SK-N-SH (cell line): Measurements from ENCODE around the gene CD53.

Experiments
- ELF1 ChIP-seq: IDR thresholded peaks from 2 replicates; pipeline ENCODE4 v1.4.0; 2012
- GATA2 ChIP-seq: sonication (generic); formaldehyde crosslinking; IDR thresholded peaks from 2 replicates; pipeline ENCODE4 v1.5.0; 2020; ENCODE audit warnings: mild to moderate bottlenecking, missing genetic modification reagents
- JUND ChIP-seq: IDR thresholded peaks from 2 replicates; pipeline ENCODE4 v1.4.0; 2012
- MEF2A ChIP-seq: IDR thresholded peaks from 2 replicates; pipeline ENCODE4 v1.4.0; 2012; ENCODE audit warnings: low read depth, borderline replicate concordance
- MXI1 ChIP-seq: IDR thresholded peaks from 2 replicates; pipeline ENCODE4 v1.6.1; 2012; ENCODE audit warnings: mild to moderate bottlenecking, low read depth, low read length, improper control_type of control experiment
- POLR2AphosphoS5 ChIP-seq: IDR thresholded peaks from 2 replicates; pipeline ENCODE4 v1.6.1; 2012; ENCODE audit warnings: low read depth, low read length
- RAD21 ChIP-seq: IDR thresholded peaks from 2 replicates; pipeline ENCODE4 v1.6.1; 2012; ENCODE audit warnings: mild to moderate bottlenecking, low read length
- RCOR1 ChIP-seq: fragments of 150-350 bp; IDR thresholded peaks from 2 replicates; pipeline ENCODE4 v1.6.1; 2017; ENCODE audit warnings: antibody characterized with exemption, low read length
- RFX5 ChIP-seq: IDR thresholded peaks from 2 replicates; pipeline ENCODE4 v1.6.1; 2012; ENCODE audit warnings: mild to moderate bottlenecking, improper control_type of control experiment, low read length
- TF ChIP-seq, protein P1 (sequence below): fragments of 150-350 bp; IDR thresholded peaks from 2 replicates; pipeline ENCODE4 v1.6.1; 2016; ENCODE audit warnings: mild to moderate bottlenecking, low read depth, low read length
- TF ChIP-seq, protein P2 (sequence below): fragments of 200-600 bp; sonication (generic); IDR thresholded peaks from 2 replicates; pipeline ENCODE4 v1.6.1; 2017; ENCODE audit warnings: antibody characterized with exemption, mild to moderate bottlenecking, moderate library complexity
- TF ChIP-seq, protein P3 (sequence below): IDR thresholded peaks from 2 replicates; pipeline ENCODE4 v1.6.1; 2012; ENCODE audit warnings: mild to moderate bottlenecking, low read depth, low read length, moderate library complexity
- TF ChIP-seq, protein P4 (sequence below): IDR thresholded peaks from 2 replicates; pipeline ENCODE4 v1.4.0; 2012; ENCODE audit warnings: low read depth

DNA sequence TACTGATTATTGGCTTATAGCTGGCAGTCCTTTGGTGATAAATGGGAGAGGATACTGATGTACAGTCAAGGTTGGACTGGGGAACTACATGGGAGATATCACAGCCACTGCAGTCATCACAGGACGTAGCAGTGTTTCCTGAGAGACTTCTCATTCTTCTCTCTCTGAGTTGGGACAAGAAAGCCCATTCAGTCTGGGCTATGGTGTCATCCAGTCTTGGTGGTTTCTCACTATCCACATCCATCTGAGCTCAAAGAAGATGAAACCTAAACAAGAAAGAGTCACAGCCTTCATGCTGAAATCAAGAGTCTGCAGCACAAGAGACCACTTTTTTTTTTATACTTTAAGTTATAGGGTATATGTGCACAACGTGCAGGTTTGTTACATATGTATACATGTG, 12.8 kb upstream of the CD53 start:
- TF ChIP-seq, protein P1, sequence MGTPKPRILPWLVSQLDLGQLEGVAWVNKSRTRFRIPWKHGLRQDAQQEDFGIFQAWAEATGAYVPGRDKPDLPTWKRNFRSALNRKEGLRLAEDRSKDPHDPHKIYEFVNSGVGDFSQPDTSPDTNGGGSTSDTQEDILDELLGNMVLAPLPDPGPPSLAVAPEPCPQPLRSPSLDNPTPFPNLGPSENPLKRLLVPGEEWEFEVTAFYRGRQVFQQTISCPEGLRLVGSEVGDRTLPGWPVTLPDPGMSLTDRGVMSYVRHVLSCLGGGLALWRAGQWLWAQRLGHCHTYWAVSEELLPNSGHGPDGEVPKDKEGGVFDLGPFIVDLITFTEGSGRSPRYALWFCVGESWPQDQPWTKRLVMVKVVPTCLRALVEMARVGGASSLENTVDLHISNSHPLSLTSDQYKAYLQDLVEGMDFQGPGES: no peak
- TF ChIP-seq, protein P2, sequence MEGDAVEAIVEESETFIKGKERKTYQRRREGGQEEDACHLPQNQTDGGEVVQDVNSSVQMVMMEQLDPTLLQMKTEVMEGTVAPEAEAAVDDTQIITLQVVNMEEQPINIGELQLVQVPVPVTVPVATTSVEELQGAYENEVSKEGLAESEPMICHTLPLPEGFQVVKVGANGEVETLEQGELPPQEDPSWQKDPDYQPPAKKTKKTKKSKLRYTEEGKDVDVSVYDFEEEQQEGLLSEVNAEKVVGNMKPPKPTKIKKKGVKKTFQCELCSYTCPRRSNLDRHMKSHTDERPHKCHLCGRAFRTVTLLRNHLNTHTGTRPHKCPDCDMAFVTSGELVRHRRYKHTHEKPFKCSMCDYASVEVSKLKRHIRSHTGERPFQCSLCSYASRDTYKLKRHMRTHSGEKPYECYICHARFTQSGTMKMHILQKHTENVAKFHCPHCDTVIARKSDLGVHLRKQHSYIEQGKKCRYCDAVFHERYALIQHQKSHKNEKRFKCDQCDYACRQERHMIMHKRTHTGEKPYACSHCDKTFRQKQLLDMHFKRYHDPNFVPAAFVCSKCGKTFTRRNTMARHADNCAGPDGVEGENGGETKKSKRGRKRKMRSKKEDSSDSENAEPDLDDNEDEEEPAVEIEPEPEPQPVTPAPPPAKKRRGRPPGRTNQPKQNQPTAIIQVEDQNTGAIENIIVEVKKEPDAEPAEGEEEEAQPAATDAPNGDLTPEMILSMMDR: no peak
- TF ChIP-seq JUND (no peak), ELF1 (no peak), RAD21 (no peak), RFX5 (no peak), POLR2AphosphoS5 (no peak), GATA2 (CRISPR knock-in tag) (no peak), MEF2A (no peak), MXI1 (no peak), RCOR1 (no peak)
- TF ChIP-seq, protein P3, sequence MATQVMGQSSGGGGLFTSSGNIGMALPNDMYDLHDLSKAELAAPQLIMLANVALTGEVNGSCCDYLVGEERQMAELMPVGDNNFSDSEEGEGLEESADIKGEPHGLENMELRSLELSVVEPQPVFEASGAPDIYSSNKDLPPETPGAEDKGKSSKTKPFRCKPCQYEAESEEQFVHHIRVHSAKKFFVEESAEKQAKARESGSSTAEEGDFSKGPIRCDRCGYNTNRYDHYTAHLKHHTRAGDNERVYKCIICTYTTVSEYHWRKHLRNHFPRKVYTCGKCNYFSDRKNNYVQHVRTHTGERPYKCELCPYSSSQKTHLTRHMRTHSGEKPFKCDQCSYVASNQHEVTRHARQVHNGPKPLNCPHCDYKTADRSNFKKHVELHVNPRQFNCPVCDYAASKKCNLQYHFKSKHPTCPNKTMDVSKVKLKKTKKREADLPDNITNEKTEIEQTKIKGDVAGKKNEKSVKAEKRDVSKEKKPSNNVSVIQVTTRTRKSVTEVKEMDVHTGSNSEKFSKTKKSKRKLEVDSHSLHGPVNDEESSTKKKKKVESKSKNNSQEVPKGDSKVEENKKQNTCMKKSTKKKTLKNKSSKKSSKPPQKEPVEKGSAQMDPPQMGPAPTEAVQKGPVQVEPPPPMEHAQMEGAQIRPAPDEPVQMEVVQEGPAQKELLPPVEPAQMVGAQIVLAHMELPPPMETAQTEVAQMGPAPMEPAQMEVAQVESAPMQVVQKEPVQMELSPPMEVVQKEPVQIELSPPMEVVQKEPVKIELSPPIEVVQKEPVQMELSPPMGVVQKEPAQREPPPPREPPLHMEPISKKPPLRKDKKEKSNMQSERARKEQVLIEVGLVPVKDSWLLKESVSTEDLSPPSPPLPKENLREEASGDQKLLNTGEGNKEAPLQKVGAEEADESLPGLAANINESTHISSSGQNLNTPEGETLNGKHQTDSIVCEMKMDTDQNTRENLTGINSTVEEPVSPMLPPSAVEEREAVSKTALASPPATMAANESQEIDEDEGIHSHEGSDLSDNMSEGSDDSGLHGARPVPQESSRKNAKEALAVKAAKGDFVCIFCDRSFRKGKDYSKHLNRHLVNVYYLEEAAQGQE: no peak
- TF ChIP-seq, protein P4, sequence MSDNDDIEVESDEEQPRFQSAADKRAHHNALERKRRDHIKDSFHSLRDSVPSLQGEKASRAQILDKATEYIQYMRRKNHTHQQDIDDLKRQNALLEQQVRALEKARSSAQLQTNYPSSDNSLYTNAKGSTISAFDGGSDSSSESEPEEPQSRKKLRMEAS: no peak
